Suprapubic skin (tissue), 4 donors: Measurements from ENCODE around the gene SENP5.

Experiments used
- POLR2A ChIP-seq, 2 donors: fragments of 450-650 bp; IDR thresholded peaks; one replicate each; pipeline ENCODE4 v1.6.1; 2017; ENCODE audit warnings: antibody characterized with exemption in 2 of 2, mild to moderate bottlenecking in 2 of 2, moderate library complexity in 2 of 2
- POLR2AphosphoS5 ChIP-seq, 3 donors: sonication (generic); formaldehyde crosslinking; IDR thresholded peaks; one replicate each; pipeline ENCODE4 v1.6.1; 2017; ENCODE audit warnings: antibody characterized with exemption in 3 of 3

- TF ChIP-seq POLR2A (IDR thresholded peaks at IDR 0.05) (no peak), POLR2AphosphoS5 (IDR thresholded peaks at IDR 0.05) (no peak)
These were observed 107.6 kb downstream of the SENP5 start for GRCh38 chr3:196975349-196975748.
